Measurements from ENCODE around the gene GRK2.
A peak's percentile ranks its signal among the peaks of the same experiment; 100 is the strongest.

Gene GRK2

DNA sequence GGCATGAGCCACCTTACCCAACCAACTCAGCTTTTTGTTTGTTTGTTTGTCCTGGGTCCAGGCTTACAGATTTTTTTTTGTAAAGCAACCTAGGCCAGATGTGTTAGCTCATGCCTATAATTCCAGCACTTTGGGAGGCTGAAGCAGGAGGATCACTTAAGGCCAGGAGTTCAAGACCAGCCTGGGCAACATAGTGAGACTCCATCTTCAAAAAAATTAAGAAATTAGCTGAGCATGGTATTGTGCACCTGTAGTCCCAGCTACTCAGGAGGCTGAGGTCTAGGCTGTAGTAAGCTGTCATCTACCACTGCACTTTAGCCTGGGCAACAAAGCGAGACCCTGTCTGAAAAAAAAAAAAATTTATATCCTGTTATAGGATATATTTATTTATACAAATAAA is 28.7 kb upstream of the GRK2 start:
- DNase-seq (ENCODE audit: extremely low spot score): no peak
- POLR2A ChIA-PET: no interaction called here
- TF ChIP-seq CTBP1 (IDR thresholded peaks at IDR 0.05; ENCODE audit: borderline replicate concordance) (no peak), TARDBP (IDR thresholded peaks at IDR 0.05) (no peak), SP1 (IDR thresholded peaks at IDR 0.05) (no peak), ARNT (IDR thresholded peaks at IDR 0.05) (no peak), L3MBTL2 (conservative IDR thresholded peaks at IDR 0.05) (no peak), LEF1 (IDR thresholded peaks at IDR 0.05; ENCODE audit: borderline replicate concordance) (no peak), FOXM1 (IDR thresholded peaks at IDR 0.05; ENCODE audit: borderline replicate concordance) (no peak), FOXK2 (IDR thresholded peaks at IDR 0.05) (no peak), NFRKB (IDR thresholded peaks at IDR 0.05) (no peak)
- CTCF ChIA-PET: no interaction called here

DNA sequence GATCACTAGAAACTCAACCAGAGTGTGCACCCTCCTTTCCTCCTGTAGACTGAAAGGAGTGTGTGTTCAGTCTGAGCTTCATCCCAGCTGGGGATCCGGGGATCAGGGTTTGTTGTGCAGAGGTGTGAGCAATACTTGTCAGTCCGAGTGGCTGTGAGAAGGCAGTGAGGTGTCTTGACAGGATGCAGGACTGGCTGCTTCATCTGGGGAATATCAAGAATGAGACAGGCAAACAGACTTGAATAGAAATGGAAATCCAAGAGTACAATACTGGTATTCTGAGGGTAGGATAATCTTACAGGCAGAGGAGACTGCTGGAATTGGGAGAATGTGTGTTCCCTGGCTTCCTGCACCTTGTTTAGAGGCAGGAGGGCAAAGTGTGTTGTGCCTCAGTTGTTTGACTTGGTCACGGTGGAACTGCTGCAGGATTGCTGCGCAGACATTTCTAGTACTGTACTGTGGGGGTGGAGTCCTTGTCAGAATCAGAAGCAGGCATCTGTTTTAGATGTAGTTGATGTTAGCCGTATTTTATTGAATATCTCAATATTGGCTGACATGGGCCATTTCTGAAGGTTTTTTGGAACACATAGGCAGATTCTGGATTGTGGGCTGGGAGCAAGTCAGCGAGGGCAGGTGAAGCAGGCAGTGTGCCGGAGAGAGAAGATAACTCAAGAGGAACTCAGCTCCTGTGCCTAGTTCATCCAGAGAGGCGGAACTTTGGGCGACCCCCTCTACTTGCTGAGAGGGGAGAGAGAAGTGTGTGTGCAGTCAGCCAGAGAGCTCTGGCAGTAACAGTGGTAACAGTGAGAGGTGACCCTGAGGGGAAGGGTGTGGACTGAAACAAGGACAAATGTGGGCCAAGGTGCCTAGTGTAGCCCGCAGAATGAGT is 27.1 kb upstream of the GRK2 start:
- no peak for TF ChIP-seq SP1 (IDR thresholded peaks at IDR 0.05)
- TF ChIP-seq FOXM1 (IDR thresholded peaks at IDR 0.05; ENCODE audit: borderline replicate concordance): no peak
- no peak for TF ChIP-seq BHLHE40 (IDR thresholded peaks at IDR 0.05; ENCODE audit: borderline replicate concordance)
- no peak for TF ChIP-seq L3MBTL2 (conservative IDR thresholded peaks at IDR 0.05)
- no peak for TF ChIP-seq FOXK2 (IDR thresholded peaks at IDR 0.05)
- TF ChIP-seq TARDBP (IDR thresholded peaks at IDR 0.05): no peak
- TF ChIP-seq NFRKB (IDR thresholded peaks at IDR 0.05): no peak
- TF ChIP-seq, protein P1, sequence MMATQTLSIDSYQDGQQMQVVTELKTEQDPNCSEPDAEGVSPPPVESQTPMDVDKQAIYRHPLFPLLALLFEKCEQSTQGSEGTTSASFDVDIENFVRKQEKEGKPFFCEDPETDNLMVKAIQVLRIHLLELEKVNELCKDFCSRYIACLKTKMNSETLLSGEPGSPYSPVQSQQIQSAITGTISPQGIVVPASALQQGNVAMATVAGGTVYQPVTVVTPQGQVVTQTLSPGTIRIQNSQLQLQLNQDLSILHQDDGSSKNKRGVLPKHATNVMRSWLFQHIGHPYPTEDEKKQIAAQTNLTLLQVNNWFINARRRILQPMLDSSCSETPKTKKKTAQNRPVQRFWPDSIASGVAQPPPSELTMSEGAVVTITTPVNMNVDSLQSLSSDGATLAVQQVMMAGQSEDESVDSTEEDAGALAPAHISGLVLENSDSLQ (IDR thresholded peaks at IDR 0.05): no peak
- TF ChIP-seq SUZ12 (IDR thresholded peaks at IDR 0.05): no peak
- TF ChIP-seq LEF1 (IDR thresholded peaks at IDR 0.05; ENCODE audit: borderline replicate concordance): no peak
- no peak for TF ChIP-seq ELF4 (IDR thresholded peaks at IDR 0.05)
- TF ChIP-seq HDGF (IDR thresholded peaks at IDR 0.05; ENCODE audit: borderline replicate concordance): no peak
- no peak for TF ChIP-seq ARNT (IDR thresholded peaks at IDR 0.05)
- TF ChIP-seq FOXA1 (IDR thresholded peaks at IDR 0.05): no peak
- CTCF ChIA-PET: interaction anchor here (0.5 to 1.9 kb wide), 6 partner anchors 11 to 399 kb away, joined by 3 to 7 read pairs (median 4); no protein-coding TSS in a partner anchor
- DNase-seq (ENCODE audit: extremely low spot score): no peak
- POLR2A ChIA-PET: interaction anchor here (0.8 to 2.1 kb wide), 4 partner anchors 49 to 167 kb away, joined by 3 to 10 read pairs (median 6); partner anchors contain the start of genes ANKRD13D and KDM2A

DNA sequence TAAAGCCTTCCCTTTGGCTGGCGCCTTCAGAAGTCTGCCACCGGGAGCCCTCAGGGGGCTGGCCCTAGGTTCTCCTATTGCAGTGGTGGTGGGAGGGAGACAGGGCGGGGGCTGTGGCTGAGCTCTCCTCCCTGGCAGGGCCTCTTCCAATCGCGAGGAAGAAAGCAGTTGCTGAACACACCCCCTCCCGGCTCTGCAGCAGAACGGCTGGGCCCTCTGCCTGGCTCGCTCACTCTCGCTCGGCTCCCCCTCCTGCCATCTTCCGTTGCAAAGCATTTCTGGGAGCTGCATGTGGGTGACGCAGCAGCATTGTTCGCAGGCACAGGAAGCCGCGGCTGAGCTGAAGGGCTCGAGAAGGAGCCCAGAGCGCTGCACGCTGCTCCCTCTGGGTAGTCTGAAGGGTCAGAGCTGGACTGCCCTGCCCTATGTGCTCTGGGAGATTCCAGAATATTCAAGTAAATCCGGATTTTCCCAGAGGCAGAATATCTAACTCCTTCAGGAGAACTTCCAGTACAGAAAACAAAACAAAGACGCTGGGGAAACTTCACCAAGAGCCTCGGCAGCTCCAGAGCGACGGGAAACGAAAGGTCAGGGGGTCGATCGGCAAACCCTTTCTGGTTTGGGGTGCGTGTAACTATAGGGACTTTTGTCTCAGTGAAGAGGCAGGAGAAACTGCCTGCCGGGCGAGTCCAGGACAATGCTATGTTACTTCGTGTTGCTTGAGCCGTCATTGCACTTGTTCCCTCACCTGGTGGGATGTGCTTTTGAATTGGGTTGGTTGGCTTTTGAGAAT is 26.3 kb upstream of the GRK2 start:
- DNase-seq (ENCODE audit: extremely low spot score): peak; percentile 94
- TF ChIP-seq BHLHE40 (IDR thresholded peaks at IDR 0.05; ENCODE audit: borderline replicate concordance): no peak
- TF ChIP-seq HDGF (IDR thresholded peaks at IDR 0.05; ENCODE audit: borderline replicate concordance): peak; percentile 73; the same call in 1 of the 2 replicates
- TF ChIP-seq L3MBTL2 (conservative IDR thresholded peaks at IDR 0.05): 0 out of 2 replicates have a peak, but pooled peaks have one; percentile 19
- POLR2A ChIA-PET: interaction anchor here (0.8 to 2.1 kb wide), 4 partner anchors 49 to 167 kb away, joined by 3 to 10 read pairs (median 6); partner anchors contain the start of genes ANKRD13D and KDM2A
- CTCF ChIA-PET: interaction anchor here (0.6 to 1.9 kb wide), 5 partner anchors 22 to 158 kb away, joined by 3 to 7 read pairs (median 4); no protein-coding TSS in a partner anchor

DNA sequence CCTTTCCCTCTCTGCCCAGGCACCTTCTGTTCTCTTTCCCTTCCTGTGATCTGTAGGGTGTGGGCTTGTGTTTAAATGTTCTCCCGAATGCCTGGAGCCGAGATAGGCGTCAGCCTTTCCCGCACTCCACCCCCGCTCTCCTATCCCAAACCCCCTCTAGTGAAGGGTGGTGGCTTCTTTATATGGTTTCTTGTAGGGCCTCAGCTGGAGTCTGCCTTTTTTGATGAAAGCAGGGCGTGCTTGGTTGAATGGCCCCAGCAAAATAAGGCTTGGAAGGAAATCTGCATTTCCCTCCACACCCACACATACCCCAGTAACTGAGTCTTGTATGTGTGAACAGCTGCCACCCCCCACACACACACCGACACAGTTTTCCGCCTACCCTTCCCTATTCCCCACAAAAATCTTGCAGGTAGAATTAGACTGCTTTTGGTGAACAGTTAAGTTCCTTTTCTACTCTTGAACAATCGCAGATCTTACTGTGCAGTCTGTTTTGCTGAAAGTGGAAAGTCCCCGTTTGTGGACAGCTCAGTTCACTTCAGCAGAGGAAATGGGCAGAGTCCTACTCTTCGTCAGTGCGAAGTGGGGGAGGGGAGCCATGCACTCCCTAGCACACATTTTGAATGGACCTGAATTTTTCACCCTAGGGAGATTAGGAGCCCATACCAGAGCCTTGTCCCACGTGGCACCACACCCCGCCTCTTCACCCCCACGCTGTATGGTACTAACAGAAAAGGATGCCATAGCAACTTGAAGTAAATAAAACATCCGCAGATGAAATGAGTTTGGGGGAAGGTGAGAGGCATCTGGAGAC is 25.5 kb upstream of the GRK2 start:
- TF ChIP-seq FOXK2 (IDR thresholded peaks at IDR 0.05): no peak
- no peak for TF ChIP-seq SP1 (IDR thresholded peaks at IDR 0.05)
- TF ChIP-seq FOXA1 (IDR thresholded peaks at IDR 0.05): no peak
- TF ChIP-seq, protein P1 (IDR thresholded peaks at IDR 0.05): no peak
- no peak for TF ChIP-seq L3MBTL2 (conservative IDR thresholded peaks at IDR 0.05)
- no peak for TF ChIP-seq CTBP1 (IDR thresholded peaks at IDR 0.05; ENCODE audit: borderline replicate concordance)
- TF ChIP-seq ZNF384 (IDR thresholded peaks at IDR 0.05): no peak
- TF ChIP-seq TARDBP (IDR thresholded peaks at IDR 0.05): no peak
- TF ChIP-seq LEF1 (IDR thresholded peaks at IDR 0.05; ENCODE audit: borderline replicate concordance): no peak
- TF ChIP-seq SUZ12 (IDR thresholded peaks at IDR 0.05): no peak
- TF ChIP-seq ELF4 (IDR thresholded peaks at IDR 0.05): no peak
- TF ChIP-seq BHLHE40 (IDR thresholded peaks at IDR 0.05; ENCODE audit: borderline replicate concordance): no peak
- TF ChIP-seq ARNT (IDR thresholded peaks at IDR 0.05): no peak
- TF ChIP-seq FOXM1 (IDR thresholded peaks at IDR 0.05; ENCODE audit: borderline replicate concordance): no peak
- TF ChIP-seq HDGF (IDR thresholded peaks at IDR 0.05; ENCODE audit: borderline replicate concordance): no peak
- TF ChIP-seq NFRKB (IDR thresholded peaks at IDR 0.05): no peak
- CTCF ChIA-PET: interaction anchor here (1.9 kb wide), 1 partner anchor 21 kb away, joined by 6 read pairs; no protein-coding TSS in a partner anchor
- POLR2A ChIA-PET: interaction anchor here (2.1 kb wide), 1 partner anchor 122 kb away, joined by 7 read pairs; the partner anchor contains the start of gene KDM2A
- DNase-seq (ENCODE audit: extremely low spot score): no peak

DNA sequence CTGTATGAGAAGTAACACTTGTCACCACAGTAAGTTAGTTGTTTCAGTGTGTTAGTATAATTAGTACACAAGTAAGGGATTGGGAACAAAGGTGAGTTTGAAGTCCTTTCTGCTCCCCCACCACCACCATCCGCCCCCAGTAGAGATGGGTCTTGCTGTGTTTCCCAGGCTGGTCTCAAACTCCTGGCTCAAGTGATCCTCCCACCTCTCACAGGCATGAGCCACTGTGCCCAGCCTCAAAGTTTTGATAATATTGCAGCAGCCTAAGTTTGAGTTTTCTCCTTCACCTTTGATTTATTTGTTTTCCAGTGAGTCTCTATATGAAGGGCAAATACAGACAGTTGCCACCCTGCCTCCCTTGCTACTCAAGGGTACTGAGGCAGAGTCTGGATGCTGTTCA is 23.7 kb upstream of the GRK2 start:
- POLR2A ChIA-PET: no interaction called here
- CTCF ChIA-PET: no interaction called here
- no peak for DNase-seq (ENCODE audit: extremely low spot score)
- no peak for TF ChIP-seq LEF1 (IDR thresholded peaks at IDR 0.05; ENCODE audit: borderline replicate concordance)

Measured in HEK293T (cell line).